ENCODE results near the gene USP3. TPM values are rescaled to one million over a fixed set of nuclear protein-coding genes. Genes with fewer than 3 reads are reported as not detected.
A peak's percentile ranks its signal among the peaks of the same experiment; 100 is the strongest.

USP3 gene, protein sequence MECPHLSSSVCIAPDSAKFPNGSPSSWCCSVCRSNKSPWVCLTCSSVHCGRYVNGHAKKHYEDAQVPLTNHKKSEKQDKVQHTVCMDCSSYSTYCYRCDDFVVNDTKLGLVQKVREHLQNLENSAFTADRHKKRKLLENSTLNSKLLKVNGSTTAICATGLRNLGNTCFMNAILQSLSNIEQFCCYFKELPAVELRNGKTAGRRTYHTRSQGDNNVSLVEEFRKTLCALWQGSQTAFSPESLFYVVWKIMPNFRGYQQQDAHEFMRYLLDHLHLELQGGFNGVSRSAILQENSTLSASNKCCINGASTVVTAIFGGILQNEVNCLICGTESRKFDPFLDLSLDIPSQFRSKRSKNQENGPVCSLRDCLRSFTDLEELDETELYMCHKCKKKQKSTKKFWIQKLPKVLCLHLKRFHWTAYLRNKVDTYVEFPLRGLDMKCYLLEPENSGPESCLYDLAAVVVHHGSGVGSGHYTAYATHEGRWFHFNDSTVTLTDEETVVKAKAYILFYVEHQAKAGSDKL
- 45.2 TPM for polyA plus RNA-seq (2013, experiment 1 of 2)
- polyA plus RNA-seq (2013, experiment 2 of 2): 48.2 TPM

DNA sequence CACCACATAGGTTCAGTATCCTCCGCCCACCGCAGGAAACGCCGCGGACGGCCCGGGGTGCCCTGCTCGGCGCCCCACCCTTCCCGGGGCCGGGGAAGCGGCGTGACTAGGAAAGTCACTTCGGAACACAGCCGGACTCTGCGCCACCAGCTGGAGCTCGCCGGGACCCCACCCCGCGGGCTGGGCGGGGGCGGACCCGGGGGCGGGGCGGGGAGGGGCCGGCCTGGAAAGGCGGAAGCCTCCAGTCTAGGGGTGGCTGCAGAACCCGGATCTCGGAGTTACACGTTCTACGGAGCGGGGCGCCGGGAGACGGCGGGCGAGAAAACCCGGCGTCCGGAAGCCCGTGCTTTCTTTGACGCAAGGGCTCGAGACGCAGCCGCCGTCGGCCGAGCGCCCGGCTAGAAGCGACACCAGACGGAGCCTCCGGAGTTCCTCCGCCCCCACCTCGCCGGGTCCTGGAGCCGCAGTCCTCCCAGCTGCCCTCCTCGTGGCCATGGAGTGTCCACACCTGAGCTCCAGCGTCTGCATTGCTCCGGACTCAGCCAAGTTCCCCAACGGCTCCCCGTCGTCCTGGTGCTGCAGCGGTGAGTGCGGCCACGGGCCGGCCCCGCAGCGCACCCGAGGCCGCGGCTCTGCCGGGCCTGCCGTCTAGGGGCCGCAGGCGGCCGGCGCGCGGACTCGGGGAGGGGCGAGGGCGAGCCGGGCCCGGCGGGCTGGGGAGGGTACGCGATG lies at the start of gene USP3:
Gene USP3 (plus strand): TSS at position 347 of the 732 bp plus-strand sequence. CDS start 147 bp downstream, at position 494.
- H3K36me3 ChIP-seq (replicated peaks in 1 of 2; ENCODE audit: control insufficient read depth in 2 of 2, insufficient read depth in 2 of 2, low read length in 2 of 2): no peaks in the 10 kb centered on the region
- H3K4me1 ChIP-seq (ENCODE audit: control insufficient read depth in 2 of 2, insufficient read depth in 1 of 2, low read depth in 1 of 2, low read length in 2 of 2): peaks cover 10 to 31% of the 10 kb centered on the region in 2 donors
- peaks cover 0 to 35% (median 0%) of the 10 kb centered on the region in 3 experiments for H3K27me3 ChIP-seq (ENCODE audit: control insufficient read depth in 3 of 3, insufficient read depth in 3 of 3, low read depth in 1 of 3, low read length in 3 of 3)

DNA sequence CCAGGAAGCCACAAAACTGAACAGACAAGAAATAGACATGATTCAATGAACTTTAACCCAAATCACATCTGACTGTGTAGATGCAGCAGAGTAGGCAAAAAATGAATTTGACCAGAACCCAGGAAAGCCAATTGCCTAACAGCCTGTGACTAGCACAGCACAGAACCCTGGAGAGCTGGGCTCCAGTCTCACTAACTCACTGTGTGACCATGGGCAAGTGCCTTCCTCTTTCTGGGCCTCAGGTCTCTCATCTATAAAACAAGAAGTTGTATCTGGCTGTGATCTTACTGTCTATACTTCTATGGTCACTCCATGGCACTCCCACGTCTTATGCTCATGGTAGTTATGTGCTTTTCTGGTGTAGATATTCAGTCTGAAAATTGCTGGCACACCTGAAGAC lies 48.1 kb upstream of the USP3 start:
- H2BK12ac ChIP-seq (ENCODE audit: low read length): no peak overlapping the region
- no peak overlapping the region for H2AFZ ChIP-seq (ENCODE audit: low read length)
- no peak overlapping the region for H2AK5ac ChIP-seq (ENCODE audit: low read depth, low read length)
- H3K36me3 ChIP-seq (replicated peaks in 1 of 2; ENCODE audit: control insufficient read depth in 2 of 2, insufficient read depth in 2 of 2, low read length in 2 of 2): no peaks in the 10 kb centered on the region
- no peak overlapping the region for H2BK5ac ChIP-seq (ENCODE audit: low read length)
- no peak overlapping the region for H3K4me2 ChIP-seq (ENCODE audit: insufficient read depth, low read length, poor library complexity, severe bottlenecking)
- no peak overlapping the region for H4K8ac ChIP-seq (ENCODE audit: low read depth, low read length)
- no peaks in the 10 kb centered on the region for H3K27me3 ChIP-seq (ENCODE audit: control insufficient read depth in 3 of 3, insufficient read depth in 3 of 3, low read depth in 1 of 3, low read length in 3 of 3)
- no peak overlapping the region for H3K27ac ChIP-seq (replicated peaks; ENCODE audit: low read length)
- peaks cover 6 to 21% of the 10 kb centered on the region in 2 donors for H3K9me3 ChIP-seq (replicated peaks in 1 of 2; ENCODE audit: control insufficient read depth in 2 of 2, insufficient read depth in 1 of 2, low read depth in 1 of 2, low read length in 2 of 2)
- no peak overlapping the region for H2BK15ac ChIP-seq (ENCODE audit: low read length)
- H3K14ac ChIP-seq (ENCODE audit: low read length): no peak overlapping the region
- H3K79me1 ChIP-seq (ENCODE audit: low read depth, low read length): no peaks in the 10 kb centered on the region
- H3K4ac ChIP-seq (ENCODE audit: low read length): no peak overlapping the region
- no peak overlapping the region for H3K4me3 ChIP-seq (ENCODE audit: low read length in 2 of 2)
- H3K18ac ChIP-seq (ENCODE audit: low read length): no peak overlapping the region
- H4K91ac ChIP-seq (ENCODE audit: low read depth, low read length, poor library complexity): no peak overlapping the region
- no CpG with 5 or more reads among the region's 1 CpG for WGBS, 2 donors (ENCODE audit: extremely low coverage in 2 of 2, insufficient read length in 2 of 2, insufficient replicate concordance in 1 of 2)
- no peak for DNase-seq (ENCODE audit: low spot score)
- H3K4me1 ChIP-seq (ENCODE audit: control insufficient read depth in 2 of 2, insufficient read depth in 1 of 2, low read depth in 1 of 2, low read length in 2 of 2): no peaks in the 10 kb centered on the region
- no peak overlapping the region for H3K9ac ChIP-seq (ENCODE audit: low read depth, low read length, poor library complexity)
- no peak overlapping the region for H3K23ac ChIP-seq (ENCODE audit: low read depth, low read length, poor library complexity)
- no peak overlapping the region for H2BK120ac ChIP-seq (ENCODE audit: low read depth, low read length)

More for the DNA sequence above, at the start of gene USP3:
- no peaks in the 10 kb centered on the region for H3K9me3 ChIP-seq (replicated peaks in 1 of 2; ENCODE audit: control insufficient read depth in 2 of 2, insufficient read depth in 1 of 2, low read depth in 1 of 2, low read length in 2 of 2)
- H3K23ac ChIP-seq (ENCODE audit: low read depth, low read length, poor library complexity): peak within 1 kb of the TSS; percentile 80
- no peak within 1 kb of the TSS for H2BK12ac ChIP-seq (ENCODE audit: low read length)
- H2BK5ac ChIP-seq (ENCODE audit: low read length): peak within 1 kb of the TSS; percentile 68
- DNase-seq (ENCODE audit: low spot score): peak; percentile 95
- peak within 1 kb of the TSS; percentile 99 for H3K9ac ChIP-seq (ENCODE audit: low read depth, low read length, poor library complexity)
- peak within 1 kb of the TSS; percentile 60 for H2BK15ac ChIP-seq (ENCODE audit: low read length)
- H4K91ac ChIP-seq (ENCODE audit: low read depth, low read length, poor library complexity): no peak within 1 kb of the TSS
- peaks cover 3% of the 10 kb centered on the region for H3K79me1 ChIP-seq (ENCODE audit: low read depth, low read length)
- peak within 1 kb of the TSS; percentile 90 for H2AFZ ChIP-seq (ENCODE audit: low read length)
- peak within 1 kb of the TSS; percentile 9 for H2BK120ac ChIP-seq (ENCODE audit: low read depth, low read length)
- peak within 1 kb of the TSS; percentile 63 for H3K27ac ChIP-seq (replicated peaks; ENCODE audit: low read length)
- no CpG with 5 or more reads among the region's 88 CpGs for WGBS, 2 donors (ENCODE audit: extremely low coverage in 2 of 2, insufficient read length in 2 of 2, insufficient replicate concordance in 1 of 2)
- peak within 1 kb of the TSS; percentile 99 for H3K18ac ChIP-seq (ENCODE audit: low read length)
- peak within 1 kb of the TSS; percentile 93 to 99 for H3K4me3 ChIP-seq (ENCODE audit: low read length in 2 of 2)
- peak within 1 kb of the TSS; percentile 97 for H3K4me2 ChIP-seq (ENCODE audit: insufficient read depth, low read length, poor library complexity, severe bottlenecking)
- H3K14ac ChIP-seq (ENCODE audit: low read length): peak within 1 kb of the TSS; percentile 76
- H3K4ac ChIP-seq (ENCODE audit: low read length): no peak within 1 kb of the TSS
- H4K8ac ChIP-seq (ENCODE audit: low read depth, low read length): no peak within 1 kb of the TSS
- H2AK5ac ChIP-seq (ENCODE audit: low read depth, low read length): peak within 1 kb of the TSS; percentile 50

DNA sequence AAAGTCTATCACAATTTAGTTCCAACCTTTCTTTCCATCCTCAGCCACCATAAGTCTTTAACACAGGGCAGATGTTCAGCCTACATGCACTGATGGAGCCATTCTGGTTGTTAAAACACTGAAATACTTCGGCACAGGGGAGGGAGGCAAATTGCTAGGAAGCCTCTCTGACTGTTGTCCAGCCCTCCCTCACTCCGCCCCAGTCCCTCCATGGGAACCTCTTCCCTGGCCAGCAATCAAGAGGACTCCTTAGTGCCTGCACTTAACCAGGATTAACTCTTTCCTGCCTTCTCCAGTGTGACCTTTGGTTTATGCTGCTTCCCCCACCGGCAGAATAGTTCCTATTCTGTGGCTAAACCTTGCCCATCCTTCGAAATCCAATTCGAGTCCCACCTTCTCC lies 47.0 kb upstream of the USP3 start:
- no peak for DNase-seq (ENCODE audit: low spot score)
- Histone ChIP-seq H3K9me3 (replicated peaks in 1 of 2; ENCODE audit: control insufficient read depth in 2 of 2, insufficient read depth in 1 of 2, low read depth in 1 of 2, low read length in 2 of 2) (peaks cover 6 to 21% of the 10 kb centered on the region in 2 donors), H4K91ac (ENCODE audit: low read depth, low read length, poor library complexity) (no peak overlapping the region), H3K4me3 (ENCODE audit: low read length in 2 of 2) (no peak overlapping the region), H3K4ac (ENCODE audit: low read length) (no peak overlapping the region), H3K9ac (ENCODE audit: low read depth, low read length, poor library complexity) (no peak overlapping the region), H2AFZ (ENCODE audit: low read length) (peak overlapping the region; percentile 33), H3K27ac (replicated peaks; ENCODE audit: low read length) (no peak overlapping the region), H3K4me2 (ENCODE audit: insufficient read depth, low read length, poor library complexity, severe bottlenecking) (no peak overlapping the region), H3K23ac (ENCODE audit: low read depth, low read length, poor library complexity) (no peak overlapping the region), H2AK5ac (ENCODE audit: low read depth, low read length) (no peak overlapping the region), H2BK15ac (ENCODE audit: low read length) (no peak overlapping the region), H3K14ac (ENCODE audit: low read length) (no peak overlapping the region), H3K18ac (ENCODE audit: low read length) (no peak overlapping the region), H2BK120ac (ENCODE audit: low read depth, low read length) (no peak overlapping the region), H3K27me3 (ENCODE audit: control insufficient read depth in 3 of 3, insufficient read depth in 3 of 3, low read depth in 1 of 3, low read length in 3 of 3) (no peaks in the 10 kb centered on the region), H4K8ac (ENCODE audit: low read depth, low read length) (no peak overlapping the region), H3K79me1 (ENCODE audit: low read depth, low read length) (no peaks in the 10 kb centered on the region), H3K4me1 (ENCODE audit: control insufficient read depth in 2 of 2, insufficient read depth in 1 of 2, low read depth in 1 of 2, low read length in 2 of 2) (no peaks in the 10 kb centered on the region), H2BK5ac (ENCODE audit: low read length) (no peak overlapping the region), H3K36me3 (replicated peaks in 1 of 2; ENCODE audit: control insufficient read depth in 2 of 2, insufficient read depth in 2 of 2, low read length in 2 of 2) (no peaks in the 10 kb centered on the region), H2BK12ac (ENCODE audit: low read length) (no peak overlapping the region)
- WGBS, 2 donors (ENCODE audit: extremely low coverage in 2 of 2, insufficient read length in 2 of 2, insufficient replicate concordance in 1 of 2): no CpG with 5 or more reads among the region's 5 CpGs

DNA sequence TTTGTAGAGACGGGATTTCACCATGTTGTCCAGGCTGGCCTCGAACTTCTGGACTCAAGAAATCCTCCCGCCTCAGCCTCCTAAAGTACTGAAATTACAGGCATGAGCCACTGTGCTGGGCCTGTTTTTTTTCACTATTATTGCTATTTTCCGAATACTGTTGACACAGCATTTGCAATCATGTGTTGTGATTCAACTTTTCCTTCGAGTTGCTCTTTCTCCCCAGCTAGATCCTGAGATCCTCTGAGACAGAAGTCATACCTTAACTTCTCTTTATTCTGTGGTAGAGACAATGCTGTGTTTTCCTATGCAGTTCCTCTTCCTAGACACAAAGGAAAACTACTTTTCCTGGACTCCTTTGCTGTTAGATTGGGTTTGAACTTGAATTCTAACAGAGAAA lies 46.4 kb upstream of the USP3 start:
- Histone ChIP-seq H3K4me3 (ENCODE audit: low read length in 2 of 2) (no peak overlapping the region), H3K23ac (ENCODE audit: low read depth, low read length, poor library complexity) (no peak overlapping the region), H2BK120ac (ENCODE audit: low read depth, low read length) (no peak overlapping the region), H4K8ac (ENCODE audit: low read depth, low read length) (no peak overlapping the region), H3K36me3 (replicated peaks in 1 of 2; ENCODE audit: control insufficient read depth in 2 of 2, insufficient read depth in 2 of 2, low read length in 2 of 2) (no peaks in the 10 kb centered on the region), H3K27ac (replicated peaks; ENCODE audit: low read length) (no peak overlapping the region), H2BK15ac (ENCODE audit: low read length) (no peak overlapping the region), H3K4me1 (ENCODE audit: control insufficient read depth in 2 of 2, insufficient read depth in 1 of 2, low read depth in 1 of 2, low read length in 2 of 2) (peaks cover under 1 to 3% of the 10 kb centered on the region in 2 donors), H3K27me3 (ENCODE audit: control insufficient read depth in 3 of 3, insufficient read depth in 3 of 3, low read depth in 1 of 3, low read length in 3 of 3) (no peaks in the 10 kb centered on the region), H2AK5ac (ENCODE audit: low read depth, low read length) (no peak overlapping the region), H3K14ac (ENCODE audit: low read length) (no peak overlapping the region), H3K79me1 (ENCODE audit: low read depth, low read length) (no peaks in the 10 kb centered on the region), H2AFZ (ENCODE audit: low read length) (no peak overlapping the region), H2BK12ac (ENCODE audit: low read length) (no peak overlapping the region), H2BK5ac (ENCODE audit: low read length) (no peak overlapping the region), H3K4ac (ENCODE audit: low read length) (no peak overlapping the region), H4K91ac (ENCODE audit: low read depth, low read length, poor library complexity) (no peak overlapping the region), H3K4me2 (ENCODE audit: insufficient read depth, low read length, poor library complexity, severe bottlenecking) (no peak overlapping the region), H3K9me3 (replicated peaks in 1 of 2; ENCODE audit: control insufficient read depth in 2 of 2, insufficient read depth in 1 of 2, low read depth in 1 of 2, low read length in 2 of 2) (peaks cover 6 to 21% of the 10 kb centered on the region in 2 donors), H3K9ac (ENCODE audit: low read depth, low read length, poor library complexity) (no peak overlapping the region), H3K18ac (ENCODE audit: low read length) (no peak overlapping the region)
- no CpG with 5 or more reads among the region's 5 CpGs for WGBS, 2 donors (ENCODE audit: extremely low coverage in 2 of 2, insufficient read length in 2 of 2, insufficient replicate concordance in 1 of 2)
- DNase-seq (ENCODE audit: low spot score): no peak
